ENCODE results near the gene PGM2.
A peak's percentile ranks its signal among the peaks of the same experiment; 100 is the strongest.
"Not testable (repeated sequence)": the region's sequence is repeated elsewhere in the genome, so short reads cannot be mapped to it uniquely, and the experiment has no call there.

The PGM2 gene

DNA sequence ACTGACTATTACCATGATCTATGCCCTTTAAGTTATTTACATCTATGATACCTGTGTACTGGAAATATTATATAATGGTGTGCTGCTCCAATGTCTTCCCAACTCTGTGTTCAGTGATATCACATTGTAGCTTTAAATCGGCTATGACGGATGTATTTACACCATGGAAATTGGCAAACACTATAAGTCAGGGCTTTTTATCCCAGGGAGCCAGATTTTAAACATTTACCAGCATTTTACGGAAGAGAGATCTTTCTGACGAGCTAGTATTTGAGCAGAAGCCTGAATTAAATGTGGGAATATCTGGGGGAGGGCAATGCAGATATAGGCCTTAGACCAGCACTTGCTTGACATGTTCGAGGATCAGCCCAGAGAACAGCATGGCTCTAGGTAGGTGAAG is 7.7 kb upstream of the PGM2 start:
- DNase-seq: no peak

DNA sequence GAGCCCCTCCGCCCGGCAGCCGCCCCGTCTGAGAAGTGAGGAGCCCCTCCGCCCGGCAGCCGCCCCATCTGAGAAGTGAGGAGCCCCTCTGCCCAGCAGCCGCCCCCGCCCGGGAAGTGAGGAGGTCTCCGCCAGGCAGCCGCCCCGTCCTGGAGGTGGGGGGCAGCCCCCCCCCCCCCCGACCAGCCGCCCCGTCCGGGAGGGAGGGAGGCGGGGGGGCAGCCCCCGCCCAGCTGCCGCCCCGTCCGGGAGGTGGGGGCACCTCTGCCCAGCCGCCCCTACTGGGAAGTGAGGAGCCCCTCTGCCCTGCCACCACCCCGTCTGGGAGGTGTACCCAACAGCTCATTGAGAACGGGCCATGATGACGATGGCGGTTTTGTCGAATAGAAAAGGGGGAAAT is 6.0 kb upstream of the PGM2 start:
- DNase-seq: not testable (repeated sequence)

DNA sequence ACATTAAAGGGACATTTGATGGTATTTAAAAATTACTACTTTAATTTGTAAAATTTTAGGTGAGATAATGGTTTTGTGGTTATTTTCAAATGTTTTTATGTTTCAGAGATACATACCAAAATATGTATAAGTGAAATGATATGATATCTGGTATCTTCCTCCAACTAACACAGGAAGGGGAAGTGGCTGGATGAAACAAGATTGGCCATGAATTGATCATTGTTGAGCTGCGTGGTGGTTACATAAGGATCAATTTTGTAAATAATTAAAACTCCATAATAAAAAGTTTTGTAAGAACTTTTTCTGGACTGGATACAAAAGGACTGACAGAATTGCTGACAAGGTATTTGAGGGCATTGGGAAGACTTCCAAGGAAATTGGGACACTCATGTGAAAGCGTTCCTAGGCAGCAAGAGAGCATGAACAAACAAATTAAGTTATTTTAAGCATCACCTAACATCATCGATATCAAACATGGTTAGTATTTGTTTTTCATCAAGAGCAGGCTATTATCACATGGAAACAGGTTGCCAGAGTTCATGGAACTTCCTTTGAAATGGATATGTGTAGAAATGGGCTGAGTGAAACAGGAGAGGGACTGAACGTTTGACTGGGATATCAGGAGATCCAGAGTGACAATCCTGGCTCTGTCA is 4.4 kb upstream of the PGM2 start:
- DNase-seq: no peak

DNA sequence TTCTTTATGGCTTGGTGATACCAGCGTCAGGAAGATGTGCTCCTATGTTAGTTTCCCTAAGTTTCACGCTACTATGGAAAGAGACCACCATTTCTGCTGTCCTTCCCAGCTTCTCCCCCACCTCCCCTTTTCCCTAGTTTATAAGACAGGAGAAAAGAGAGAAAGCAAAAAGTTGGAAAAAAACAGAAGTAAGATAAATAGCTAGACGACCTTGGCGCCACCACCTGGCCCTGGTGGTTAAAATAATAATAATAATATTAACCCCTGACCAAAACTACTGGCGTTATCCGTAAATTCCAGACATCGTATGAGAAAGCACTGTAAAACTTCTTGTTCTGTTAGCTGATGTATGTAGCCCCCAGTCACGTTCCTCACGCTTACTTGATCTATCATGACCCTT is 985 bp upstream of the PGM2 start:
- not testable (repeated sequence) for DNase-seq

DNA sequence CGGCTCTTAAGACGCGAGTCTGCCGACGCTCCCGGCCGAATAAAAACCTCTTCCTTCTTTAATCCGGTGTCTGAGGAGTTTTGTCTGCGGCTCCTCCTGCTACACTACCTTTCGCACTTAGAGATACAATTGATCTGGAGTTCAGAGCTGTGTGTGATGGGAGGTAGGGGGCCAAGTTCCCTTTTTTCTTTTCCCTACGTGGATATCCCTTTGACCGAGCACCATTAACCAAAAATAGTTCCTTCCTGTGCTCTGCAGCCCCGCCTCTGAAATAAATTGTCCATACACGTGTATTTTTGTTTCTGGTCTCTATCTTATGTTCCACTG is 555 bp upstream of the PGM2 start:
- DNase-seq: peak; percentile 79

DNA sequence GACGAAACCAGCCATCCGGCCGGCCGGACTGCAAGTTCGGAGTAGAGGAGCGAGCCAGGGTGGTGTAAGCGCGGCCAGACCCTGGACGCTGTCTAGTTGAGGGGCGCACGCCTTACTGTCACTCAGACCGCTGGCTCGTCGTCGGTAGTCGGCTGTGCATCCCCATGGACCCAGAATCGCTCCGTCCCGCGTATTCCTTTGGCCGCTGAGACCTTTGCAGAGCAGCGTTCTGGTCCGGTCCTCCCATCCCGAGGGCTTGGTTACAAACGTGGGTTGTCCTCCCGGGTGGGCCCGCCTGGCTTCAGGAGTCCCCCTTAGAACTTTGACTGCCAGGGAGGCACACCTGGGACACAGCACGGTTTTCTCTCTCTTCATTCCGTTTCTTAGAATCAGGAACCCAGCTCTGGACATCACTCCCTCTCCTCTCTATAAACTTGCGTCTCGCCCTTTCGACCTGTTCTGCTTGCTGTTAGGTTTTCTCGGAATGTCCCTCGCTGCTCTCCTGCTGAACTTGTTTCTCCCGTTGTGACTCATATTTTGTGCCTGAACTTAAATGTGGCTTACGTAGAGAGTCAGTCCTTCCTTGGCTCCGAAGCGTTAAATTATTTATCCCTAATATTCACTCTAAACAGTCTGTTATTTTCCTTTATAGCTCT is 672 bp downstream of the PGM2 start:
- DNase-seq: no peak

DNA sequence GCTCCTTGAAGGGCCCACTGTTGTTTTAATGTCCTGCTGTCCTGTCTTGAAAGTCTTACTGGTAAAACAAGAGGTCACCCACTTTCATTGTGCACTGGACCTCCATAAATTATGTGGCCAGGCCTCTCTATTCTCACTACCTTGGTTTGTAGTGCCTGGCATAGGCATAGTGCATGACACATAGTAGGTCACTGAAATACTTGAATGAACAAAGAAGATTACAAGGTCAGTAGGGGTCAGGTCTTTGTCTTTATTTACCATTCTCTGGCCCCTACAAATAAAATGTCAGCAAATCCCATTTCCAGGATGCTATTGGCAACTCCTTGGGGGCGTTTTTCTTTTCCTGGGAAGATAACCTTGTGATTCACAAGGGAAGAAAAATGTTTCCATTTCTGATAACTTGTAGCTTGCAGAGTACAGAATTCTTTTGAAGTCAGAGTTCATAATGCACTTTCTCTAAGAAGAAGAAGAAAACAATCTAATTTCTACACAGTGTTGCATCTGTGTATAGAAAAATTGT is 1.4 kb downstream of the PGM2 start:
- DNase-seq: no peak

DNA sequence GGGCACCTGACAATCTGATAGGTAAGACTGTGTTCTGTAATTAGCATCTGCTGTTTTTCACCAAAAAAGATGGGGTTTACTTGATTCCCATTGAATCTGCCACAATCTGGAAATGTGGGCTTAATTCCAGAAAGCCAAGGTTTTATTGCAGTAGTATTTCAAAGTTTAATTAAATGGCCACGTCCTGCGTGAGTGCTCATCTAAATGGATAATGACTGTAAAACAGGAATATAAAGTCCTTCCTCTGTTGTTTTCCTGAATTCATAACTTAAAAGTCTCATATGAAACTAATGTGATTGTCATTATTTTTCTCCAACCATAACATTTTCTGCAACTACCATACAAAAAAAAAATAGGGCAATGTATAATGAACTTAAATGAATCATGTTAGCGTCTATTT is 2.4 kb downstream of the PGM2 start:
- DNase-seq: no peak

DNA sequence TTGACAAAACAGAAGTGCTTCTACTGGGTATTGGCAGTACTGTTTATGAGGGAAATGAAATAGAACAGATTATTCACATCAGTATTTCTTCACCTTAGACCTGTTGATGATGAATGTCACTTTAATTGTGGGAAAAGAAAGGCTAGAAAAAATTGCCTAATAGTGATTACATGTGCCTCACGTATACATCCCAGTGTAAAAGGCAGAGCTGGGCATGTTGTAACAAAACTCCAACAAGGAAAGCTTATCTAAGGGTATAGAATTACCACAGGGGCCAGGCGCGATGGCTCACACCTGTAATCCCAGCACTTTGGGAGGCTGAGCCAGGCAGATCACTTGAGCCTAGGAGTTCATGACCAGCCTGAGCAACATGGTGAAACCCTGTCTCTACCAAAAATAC is 4.2 kb downstream of the PGM2 start:
- DNase-seq: no peak

DNA sequence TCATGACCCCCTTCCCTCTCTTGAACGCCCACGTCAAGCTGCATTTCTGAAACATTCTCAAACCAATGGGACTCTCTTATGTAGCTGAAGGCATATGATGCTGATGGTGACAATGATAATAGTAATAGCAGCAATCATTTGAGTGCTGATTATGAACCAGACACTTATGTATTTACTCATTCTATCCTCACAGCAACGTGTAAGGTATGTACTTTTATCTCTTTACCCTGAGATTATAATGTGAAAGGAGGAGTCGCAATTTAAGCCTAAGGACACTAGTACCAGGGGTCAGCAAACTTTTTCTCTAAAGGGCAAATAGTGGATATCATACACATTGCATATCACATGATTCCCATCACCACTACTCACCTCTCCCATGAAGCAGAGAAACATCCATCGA is 8.5 kb downstream of the PGM2 start:
- no peak for DNase-seq

DNA sequence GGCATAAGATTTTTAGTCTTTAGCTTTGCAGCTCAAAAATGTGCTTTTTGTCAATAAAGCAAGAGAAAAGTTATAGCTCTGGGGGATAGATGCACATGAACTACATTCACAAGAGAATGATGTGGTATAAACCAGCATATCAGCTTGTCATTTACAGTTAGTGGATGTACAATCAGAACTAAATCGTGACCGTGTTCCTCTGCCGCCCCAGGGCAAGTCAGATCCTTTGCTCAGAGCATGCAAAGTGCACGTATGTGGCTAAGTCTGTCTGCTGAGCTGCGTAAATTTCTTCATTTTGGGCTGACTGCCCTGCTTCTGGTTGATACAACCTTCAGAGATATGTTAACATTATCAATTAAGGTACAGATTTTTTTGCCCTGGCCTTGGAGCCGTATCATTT is 9.3 kb downstream of the PGM2 start:
- DNase-seq: no peak

DNA sequence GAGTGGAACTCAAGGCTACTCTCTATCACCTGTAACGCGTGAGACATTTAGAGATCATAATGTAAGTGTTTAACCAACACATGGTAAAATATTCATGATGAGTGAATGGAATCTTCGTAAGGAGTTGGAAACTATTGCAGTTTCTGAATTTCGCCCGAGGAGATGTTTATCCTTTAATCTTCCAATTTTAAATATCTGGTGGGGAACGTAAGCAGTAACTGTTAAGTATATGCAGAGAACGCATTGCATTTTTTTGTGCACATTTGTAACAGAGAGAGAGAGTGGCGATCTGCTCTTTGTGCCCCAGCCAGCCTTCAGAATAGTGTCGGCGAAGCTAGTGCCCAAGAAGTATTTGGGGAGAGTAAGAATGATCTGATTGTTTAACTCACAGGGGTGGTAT is 9.8 kb downstream of the PGM2 start:
- DNase-seq: no peak

DNA sequence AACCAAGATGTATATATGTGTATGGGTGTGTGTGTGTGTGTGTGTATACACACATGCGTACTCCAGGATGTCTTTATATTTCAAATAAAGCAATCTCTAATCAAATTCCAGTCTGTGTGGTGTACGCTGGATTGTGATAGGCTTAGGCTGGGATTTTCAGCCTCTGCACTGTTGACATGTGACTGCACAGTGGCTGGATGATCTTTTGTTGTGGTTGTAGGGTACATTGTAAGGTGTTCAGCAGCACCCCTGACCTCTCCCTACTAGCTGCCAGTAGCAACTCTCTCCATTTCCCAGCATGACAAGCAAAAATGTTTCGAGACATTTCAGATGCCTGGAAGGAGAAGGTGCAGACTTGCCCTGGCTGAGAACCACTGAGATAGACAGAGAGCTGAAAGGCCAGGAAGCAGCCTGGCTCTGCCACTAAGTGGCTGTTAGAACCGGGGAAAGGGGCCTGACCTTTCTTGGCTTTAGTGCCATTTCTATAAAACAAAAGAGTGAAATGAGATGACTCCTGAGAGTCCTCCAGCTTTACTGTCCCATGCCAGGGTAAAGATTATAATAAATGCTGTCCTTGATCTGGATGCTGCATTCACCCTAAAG is 10.5 kb downstream of the PGM2 start:
- DNase-seq: no peak

DNA sequence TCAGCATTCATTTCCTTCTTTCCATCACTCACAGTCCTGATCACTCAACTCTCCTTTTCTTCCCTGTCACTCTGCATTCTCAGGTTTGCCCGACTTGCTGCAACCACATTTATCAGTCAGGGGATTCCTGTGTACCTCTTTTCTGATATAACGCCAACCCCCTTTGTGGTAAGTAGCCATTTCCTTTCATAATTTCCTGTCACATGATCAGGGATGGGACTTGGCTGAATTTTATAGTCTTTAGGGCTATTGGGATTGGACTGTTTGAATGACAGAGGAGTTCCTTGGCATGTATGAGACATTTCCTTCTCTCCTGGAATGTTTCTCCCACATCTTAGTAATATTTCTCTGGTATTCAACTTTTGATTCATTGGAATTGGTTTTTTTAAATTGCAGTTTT is 11.0 kb downstream of the PGM2 start:
- DNase-seq: no peak

DNA sequence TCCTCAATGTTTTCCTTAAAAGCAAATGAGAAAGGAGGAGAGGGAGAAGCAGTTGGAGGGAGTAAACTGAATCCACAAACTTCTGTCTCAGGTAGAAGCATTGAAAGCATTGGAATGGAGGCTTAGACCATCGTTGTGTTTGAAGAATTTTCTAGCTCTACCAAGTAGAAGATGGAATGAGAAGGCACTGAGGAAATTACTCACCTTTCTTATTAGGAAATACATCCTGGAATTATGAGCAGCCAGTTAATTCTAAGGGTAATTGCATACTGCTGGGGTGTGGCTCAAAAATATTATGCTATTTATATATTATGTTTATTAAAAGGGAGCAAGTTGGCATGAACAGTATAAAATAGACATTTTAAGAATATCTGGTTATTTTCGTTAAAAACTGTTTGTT is 12.9 kb downstream of the PGM2 start:
- no peak for DNase-seq

DNA sequence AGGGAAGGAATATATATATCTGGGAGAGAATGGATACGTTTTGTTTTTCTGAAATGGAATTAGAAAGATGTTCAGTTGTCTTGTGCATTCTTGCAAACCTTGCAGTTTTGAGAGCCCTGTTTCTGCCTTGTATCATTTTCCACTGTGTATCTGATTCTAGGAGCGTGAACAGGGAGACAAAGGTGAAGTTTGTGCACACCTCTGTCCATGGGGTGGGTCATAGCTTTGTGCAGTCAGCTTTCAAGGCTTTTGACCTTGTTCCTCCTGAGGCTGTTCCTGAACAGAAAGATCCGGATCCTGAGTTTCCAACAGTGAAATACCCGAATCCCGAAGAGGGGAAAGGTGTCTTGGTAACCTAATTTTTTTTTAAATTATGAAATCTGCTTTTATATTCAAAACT is 17.7 kb downstream of the PGM2 start:
- no peak for DNase-seq

DNA sequence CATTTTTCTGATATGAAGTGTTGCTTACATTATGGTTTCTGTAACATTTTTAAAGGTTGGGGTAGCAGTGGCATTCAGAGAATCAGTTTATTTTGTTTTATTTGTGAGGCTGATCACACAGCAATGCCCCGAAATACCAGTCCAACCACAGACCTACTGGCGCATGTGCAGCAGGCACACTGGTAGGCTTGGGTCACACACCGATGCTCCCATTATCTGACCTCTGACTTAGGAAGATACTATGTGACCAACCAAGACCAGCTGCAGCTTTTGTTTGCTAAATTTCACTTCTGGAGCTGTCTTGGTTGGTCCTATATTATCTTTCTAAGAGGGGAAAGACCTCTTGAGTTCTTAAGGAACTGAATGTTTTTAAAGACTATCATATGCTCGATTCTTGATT is 18.7 kb downstream of the PGM2 start:
- no peak for DNase-seq

DNA sequence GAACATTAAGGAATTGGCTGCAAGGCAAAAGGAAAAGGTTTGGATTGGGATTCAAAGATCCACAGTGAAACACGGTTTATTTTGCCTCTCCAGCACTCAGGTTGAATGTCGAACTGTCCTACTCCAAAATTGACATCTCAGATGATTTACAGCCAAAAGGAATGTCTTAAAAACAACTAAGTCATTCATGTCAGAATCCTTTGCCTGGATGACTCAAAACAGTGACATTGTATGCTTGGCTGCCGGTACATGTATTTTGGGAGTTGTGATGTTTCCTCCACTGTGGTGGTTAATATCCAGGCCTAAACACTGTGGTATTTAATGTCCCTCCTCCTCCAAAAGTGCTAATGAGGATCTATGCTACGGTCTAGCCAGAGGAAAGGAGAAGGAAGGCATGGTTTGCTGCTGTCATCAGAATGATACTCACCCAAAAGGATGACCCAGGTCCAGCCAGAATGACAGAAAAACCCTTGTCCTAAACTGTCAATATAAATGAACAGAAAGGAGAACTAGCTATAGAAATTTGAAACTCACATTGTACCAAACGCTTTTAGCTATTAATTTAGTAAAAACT is 20.9 kb downstream of the PGM2 start:
- no peak for DNase-seq

DNA sequence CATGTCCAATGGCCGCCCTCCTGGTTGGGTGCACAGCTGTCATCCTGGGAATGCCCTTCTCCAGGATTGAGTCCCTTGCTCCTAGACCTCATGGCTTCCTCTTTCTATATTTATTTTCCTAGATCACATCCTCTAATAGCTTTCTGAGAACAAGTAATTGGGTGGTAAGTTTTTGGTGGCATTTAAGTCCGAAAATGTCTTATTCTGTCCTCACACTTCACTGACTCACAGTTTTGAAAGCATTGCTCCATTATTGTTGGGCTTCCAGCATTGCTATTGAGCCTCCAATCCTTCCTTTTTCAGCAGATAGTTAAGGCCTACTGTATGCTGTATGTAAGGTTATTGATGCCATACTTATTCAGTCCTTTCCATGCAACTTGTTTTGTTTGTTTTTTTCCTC is 25.9 kb downstream of the PGM2 start:
- no peak for DNase-seq

DNA sequence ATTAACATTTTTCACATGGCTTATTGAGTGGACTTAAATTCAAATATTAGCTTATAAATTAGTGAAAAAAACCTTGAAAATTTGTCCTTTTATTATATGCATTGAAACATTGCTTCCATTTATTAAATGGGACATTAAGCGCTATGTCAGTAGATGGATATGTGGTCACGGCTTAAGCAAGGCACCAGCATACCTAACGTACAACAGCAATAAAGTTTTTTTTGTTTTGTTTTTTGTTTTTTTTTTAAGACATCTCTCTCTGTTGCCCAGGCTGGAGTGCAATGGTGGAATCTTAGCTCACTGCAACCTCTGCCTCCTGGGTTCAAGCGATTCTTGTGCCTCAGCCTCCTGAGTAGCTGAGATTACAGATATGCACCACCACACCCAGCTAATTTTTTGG is 31.6 kb downstream of the PGM2 start:
- no peak for DNase-seq

DNA sequence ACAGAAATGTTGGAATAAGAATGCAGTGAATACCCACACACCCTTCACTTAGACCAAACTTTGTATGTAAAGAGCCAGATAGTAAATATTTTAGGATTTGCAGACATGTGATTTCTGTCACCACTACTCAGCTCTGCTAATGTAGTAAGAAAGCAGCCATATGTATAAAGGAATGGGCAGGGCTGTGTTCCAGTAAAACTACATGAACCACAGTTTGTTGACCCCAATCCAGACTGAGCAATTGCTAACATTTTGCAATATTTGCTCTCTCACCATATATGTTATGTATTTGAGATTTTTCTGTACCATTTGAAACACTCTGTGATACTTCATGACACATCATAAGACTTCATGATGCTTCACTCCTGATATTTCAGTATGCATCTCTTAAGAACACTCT is 32.4 kb downstream of the PGM2 start:
- no peak for DNase-seq

DNA sequence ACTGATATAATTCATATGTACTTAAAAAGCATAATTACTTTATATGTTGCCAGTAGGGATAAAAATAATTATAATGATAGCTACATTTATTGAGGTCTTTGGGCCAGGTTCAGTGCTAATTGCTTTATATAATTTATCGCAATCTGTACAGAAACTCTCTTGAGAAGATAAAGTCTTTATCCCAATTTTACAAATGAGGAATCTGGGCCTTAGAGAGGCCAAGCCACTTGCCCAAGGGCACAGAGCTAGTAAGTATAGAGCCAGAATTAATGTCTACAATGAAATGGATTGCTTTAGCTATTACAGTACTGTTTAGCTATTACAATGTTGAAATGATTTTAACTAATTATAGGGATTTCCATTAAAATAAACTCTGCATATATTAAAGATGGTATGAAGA is 33.8 kb downstream of the PGM2 start:
- DNase-seq: no peak

DNA sequence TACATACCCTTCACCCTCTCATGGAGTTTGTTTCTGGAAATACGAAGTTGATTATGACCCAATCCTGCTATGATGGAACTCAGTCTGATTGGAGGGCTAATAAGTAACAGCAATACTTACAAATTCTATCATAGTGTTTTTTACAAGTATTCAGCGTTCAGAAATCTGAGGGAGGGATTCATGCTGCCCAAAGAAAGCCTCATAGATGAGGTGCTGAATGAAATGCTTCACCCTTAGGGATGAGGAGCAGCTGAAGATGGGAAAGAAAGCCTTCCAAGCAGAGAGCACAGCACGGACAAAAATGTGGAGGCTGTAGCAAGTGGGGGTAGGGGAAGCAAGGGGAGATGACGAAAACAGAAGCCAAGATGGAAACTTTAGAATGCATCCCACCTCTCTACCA is 36.5 kb downstream of the PGM2 start:
- no peak for DNase-seq

DNA sequence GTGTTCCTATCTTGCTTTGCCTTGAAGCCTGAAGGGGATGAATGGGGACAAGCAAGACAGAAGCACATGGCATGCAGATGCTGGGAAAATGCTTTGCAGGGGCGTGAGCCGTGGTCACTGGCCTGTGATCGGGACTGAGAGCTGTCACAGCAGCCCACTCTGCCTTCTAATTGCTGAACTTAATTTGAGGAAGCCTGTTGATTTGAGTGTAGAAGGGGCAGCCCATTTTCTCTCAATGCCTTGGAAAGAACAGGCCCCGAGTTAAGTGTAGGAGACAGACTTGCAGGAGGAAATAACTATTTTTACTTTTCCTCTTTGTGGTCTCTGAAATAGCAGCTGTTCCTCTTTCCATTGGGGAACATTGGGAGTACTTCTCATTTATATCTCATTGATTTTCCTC is 38.3 kb downstream of the PGM2 start:
- DNase-seq: peak; percentile 22

All from midbrain (tissue), 1 donor.